GM18502 (cell line): ENCODE results near the gene DNAJC27.
A peak's percentile ranks its signal among the peaks of the same experiment; 100 is the strongest.

Experiments
- ATAC-seq: cut with Tn5 transposase; IDR thresholded peaks from one replicate; pipeline ENCODE4 v1.9.1; 2021; ENCODE audit warnings: mild to moderate bottlenecking; ENCODE audit not compliant: unreplicated experiment, poor library complexity

Gene DNAJC27

GRCh38 chr2:24971286-24971535, 544 bp downstream of the DNAJC27 start:
- no peak for ATAC-seq

- ATAC-seq = no peak
Measured at GRCh38 chr2:24970483-24971285, 1.1 kb downstream of the DNAJC27 start.

DNA sequence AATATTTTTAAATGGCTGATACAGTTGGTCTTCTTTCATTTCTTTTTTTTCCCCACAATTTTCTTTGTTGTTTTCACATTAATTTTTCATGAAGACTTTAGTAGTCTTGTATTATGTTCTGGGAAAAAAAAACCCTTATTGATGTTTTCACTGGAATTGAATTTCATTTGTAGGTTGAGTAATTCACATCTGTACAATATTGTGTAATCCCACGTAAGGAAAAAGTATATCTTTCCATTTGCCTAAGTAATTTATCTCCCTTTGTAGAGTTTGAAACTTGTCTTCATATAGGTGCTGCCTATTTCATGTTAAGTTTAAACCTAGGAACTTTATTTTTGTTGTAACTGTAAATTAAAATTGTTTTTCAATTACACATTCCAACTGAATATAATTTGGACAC, 2.0 kb downstream of the DNAJC27 start:
- ATAC-seq = no peak

GRCh38 chr2:24961903-24962302, 9.9 kb downstream of the DNAJC27 start:
- ATAC-seq = no peak

DNA sequence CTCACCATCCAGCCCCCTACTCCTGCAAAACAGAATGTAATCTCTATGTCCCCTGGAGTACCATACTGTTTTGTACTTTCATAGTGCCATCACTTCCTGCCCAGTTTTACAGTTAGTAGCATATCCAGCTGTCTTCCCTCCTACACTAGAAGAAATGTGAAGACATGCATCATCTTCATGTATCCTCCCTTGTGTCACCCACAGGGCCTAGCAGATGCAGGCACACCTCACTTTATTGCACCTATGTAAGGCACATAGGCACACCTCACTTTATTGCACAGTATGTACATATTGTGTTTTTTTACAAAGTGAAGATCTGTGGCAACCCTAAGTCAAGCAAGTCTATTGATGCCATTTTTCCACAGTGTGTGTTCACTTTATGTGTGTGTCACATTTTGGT, 12.0 kb downstream of the DNAJC27 start:
- ATAC-seq = no peak

DNA sequence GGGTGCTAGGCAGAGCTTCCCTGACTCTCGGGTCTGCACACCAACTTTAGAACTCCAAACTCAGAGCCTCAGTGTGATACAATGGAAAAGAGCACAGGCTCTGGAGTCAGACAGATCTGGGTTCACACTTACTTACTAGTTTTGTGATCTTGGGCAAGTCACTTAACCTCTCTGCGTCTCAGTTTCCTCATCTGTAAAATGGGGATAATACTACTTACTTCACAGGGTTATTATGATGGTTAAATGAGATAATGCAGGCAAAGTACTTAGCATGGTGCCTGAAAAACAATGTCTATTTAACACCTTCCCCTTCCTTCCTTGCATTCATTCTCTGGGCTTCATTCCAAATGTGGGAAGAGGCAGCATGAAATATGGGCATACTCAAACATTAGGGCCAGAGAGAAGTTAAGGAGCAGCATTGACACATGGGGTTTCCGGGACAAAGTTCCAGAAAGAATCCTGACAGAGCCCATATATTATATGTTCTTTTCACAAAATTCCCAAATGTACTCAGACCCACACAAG, 13.3 kb downstream of the DNAJC27 start:
- no peak for ATAC-seq

- no peak for ATAC-seq
Measured at GRCh38 chr2:24957976-24958375, 13.8 kb downstream of the DNAJC27 start.

GRCh38 chr2:24957221-24957620, 14.5 kb downstream of the DNAJC27 start:
- ATAC-seq = no peak

DNA sequence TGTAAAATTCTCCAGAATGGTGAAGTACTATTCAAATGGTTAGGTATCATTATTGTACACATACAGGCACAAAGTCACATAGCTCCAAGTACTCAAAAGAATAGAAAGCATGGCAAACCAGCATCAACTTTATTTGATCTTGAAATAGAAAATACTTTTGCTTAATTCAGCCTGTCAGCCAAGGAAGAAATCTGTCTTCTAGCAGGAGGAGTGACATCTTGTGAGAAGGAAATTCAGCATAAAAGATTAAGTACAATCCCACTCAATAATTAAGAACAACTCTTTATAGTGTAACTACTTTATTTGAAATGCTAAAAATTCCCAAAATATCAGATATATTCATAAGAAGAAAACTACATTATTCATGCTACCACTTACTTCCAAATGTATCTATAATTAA, 15.8 kb downstream of the DNAJC27 start:
- no peak for ATAC-seq

- ATAC-seq = no peak
Measured at GRCh38 chr2:24955232-24955631, 16.5 kb downstream of the DNAJC27 start.

GRCh38 chr2:24950102-24950501, 21.7 kb downstream of the DNAJC27 start:
- ATAC-seq = no peak

- ATAC-seq = no peak
Measured at GRCh38 chr2:24948506-24948905, 23.2 kb downstream of the DNAJC27 start.

- no peak for ATAC-seq
Measured at GRCh38 chr2:24947561-24948157, 24.1 kb downstream of the DNAJC27 start.

DNA sequence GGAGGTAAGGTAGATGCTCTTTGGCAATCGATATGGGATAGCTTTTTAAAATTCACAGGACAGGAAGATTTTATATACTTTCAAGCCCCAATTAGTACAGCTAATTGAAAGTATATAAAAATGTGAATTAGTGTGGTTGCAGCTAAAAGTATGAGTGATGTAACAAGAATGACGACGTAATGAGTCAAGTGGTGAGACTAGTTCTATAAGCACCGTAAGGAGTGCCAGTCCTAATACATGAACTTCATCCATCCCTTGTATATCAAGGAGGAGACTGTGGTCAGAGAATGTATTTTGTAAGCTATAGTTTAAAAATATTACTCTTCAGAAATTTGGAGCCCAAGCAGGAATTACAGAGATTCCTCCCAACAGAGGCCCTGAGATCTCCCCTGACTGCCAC, 25.8 kb downstream of the DNAJC27 start:
- ATAC-seq = no peak

- no peak for ATAC-seq
Measured at GRCh38 chr2:24943427-24944053, 28.2 kb downstream of the DNAJC27 start.

DNA sequence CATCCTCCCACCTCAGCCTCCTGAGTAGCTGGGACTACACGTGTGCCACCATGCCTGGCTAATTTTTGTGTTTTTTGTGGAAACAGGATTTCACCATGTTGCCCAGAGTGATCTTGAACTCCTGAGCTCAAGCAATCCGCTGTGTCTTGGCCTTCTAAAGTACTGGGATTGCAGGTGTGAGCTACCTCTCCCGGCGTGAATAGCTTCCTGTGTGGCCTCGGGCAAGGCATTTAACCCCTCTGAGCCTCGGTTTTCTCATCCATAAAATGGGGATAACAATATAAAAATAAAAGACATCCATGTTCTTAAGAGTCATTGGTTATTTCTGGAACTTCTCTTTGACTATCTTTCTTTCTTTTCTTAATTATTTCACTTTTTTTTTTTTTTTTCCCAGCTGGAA, 32.4 kb downstream of the DNAJC27 start:
- no peak for ATAC-seq

DNA sequence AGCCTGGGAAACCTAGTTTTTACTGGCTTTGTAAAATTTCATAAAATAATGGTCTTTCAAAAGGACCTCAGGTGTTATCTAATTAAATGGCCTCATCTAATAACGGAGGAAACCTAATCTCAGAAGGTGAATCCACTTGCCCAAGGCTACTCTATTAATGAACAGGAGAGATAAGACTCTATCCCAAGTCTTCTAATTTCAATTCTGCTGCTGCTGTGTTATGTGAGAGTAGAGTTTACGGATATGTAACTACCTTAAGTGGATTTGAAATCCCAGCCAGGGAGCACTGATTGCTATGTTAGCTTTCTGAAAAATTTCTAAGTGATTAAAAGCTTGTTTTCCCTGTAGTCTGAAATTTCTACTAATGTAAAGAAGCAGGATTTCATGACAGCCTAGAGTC, 34.5 kb downstream of the DNAJC27 start:
- no peak for ATAC-seq

DNA sequence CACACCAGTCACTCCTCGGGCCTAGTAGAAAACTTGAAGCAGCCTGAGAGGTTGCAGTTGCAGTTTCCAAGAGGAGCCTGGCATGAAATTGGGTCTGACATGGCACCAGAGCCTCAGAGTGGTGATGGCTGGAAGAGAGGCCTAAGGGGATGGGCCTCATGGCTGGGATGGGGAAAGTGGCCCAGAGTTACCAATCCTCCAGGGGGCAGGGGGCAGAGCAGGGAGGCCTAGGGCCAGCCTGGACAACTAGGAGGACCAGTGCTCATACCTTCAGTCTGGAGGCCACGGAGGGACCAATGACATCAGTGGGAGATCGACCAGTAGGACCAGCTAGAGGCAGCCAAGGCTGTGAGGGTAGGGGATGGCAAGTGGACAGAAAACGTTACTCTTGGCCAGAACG, 36.6 kb downstream of the DNAJC27 start:
- ATAC-seq = no peak

- no peak for ATAC-seq
Measured at GRCh38 chr2:24932715-24933114, 39.0 kb downstream of the DNAJC27 start.

- peak; percentile 76 for ATAC-seq
Measured at GRCh38 chr2:24930768-24931167, 41.0 kb downstream of the DNAJC27 start.

DNA sequence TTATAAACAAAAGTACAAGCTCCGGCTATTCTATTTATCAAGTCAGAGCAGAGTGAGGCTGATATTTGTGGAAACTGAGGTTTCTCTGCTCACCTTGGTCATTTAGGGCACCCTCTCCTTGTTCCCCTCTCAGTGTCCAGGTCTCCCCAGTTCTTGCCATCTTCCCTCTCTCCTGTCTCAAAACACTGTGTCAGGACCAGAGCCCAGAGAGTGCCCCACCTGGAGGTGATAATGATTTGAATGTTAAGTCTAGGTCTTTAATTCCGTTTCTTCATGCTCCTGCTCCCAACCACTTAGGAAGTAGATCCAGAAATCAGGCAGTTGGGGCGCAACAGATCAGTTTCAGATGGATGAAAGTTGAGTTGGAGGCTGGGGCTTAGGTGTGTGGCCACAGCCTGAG, 42.5 kb downstream of the DNAJC27 start:
- no peak for ATAC-seq

GRCh38 chr2:24928036-24928435, 43.7 kb downstream of the DNAJC27 start:
- no peak for ATAC-seq
